Stimulated activated CD8-positive, alpha-beta memory T cell treated with anti-CD3 and anti-CD28 coated beads, Interleukin-7, amount 100 ng/mL, for 48 hours (primary cell): ENCODE measurements around the gene CFTR.

Source experiments
- DNase-seq, 2 donors: peaks; one replicate each; pipeline ENCODE4 v3.0.0-alpha.2; 2020; ENCODE audit warnings: low read depth in 1 of 2; ENCODE audit errors: extremely low read depth in 1 of 2

CFTR gene

DNA sequence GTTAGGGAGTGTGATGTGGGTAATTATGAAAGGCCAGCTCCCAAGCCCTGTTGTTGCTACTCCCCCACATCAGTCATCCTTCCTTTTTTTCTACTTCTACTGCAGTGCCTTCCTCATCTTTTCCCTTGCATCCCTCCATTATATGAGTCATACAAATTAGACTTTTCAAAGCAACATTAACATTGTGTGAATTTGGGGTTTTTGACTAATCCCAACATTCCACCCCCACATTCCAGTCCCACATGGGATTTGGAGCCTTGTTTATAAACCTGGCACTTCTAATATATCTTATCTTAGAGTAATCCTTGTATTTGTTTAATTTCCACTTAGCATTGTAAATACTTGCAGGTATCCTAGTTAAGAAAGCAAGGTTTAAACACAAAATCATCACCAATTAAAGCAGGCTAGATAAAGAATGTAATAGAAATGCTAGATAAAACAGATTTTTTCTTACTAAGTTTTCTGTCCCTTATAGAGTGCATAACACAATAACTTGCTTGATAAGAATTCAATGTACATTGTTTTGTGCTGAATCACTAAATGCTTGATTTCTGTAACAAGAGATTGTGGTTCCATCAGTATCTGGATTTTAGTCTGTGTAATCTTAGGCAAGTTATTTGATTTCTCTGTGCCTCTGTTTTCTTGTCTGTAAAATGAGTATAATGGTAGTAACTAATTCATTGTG is 165.8 kb downstream of the CFTR start:
- no peak for DNase-seq

DNA sequence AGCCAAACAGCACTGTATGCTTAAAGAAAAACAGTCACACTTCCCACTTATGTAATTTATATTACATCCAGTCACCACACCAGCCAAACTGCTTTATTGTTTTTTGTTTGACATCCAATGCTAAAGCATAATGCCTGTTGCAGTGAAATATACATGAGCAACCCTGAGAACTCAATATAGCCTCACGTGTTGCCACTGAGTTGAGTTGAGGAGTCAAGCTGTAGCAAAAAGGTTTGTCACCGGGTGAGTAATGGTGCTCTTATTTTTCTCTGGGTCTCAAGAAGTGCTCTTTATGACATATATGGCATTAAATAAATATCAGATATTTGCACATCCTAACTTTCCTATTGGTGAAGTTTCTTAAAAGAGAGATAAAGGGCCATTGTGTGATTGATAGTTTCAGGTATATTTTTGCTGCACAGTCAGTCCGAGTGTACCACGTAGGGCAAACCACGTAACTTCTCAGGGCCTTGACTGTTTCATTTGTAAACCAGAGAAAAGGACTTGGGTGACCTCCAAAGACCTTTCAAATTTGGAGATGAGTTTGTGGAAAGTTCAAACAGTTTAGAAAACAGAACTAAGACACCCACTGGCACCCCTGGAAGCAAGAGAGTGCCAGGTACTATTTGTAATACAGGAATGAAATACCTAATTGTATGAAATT is 168.5 kb downstream of the CFTR start:
- DNase-seq: no peak

DNA sequence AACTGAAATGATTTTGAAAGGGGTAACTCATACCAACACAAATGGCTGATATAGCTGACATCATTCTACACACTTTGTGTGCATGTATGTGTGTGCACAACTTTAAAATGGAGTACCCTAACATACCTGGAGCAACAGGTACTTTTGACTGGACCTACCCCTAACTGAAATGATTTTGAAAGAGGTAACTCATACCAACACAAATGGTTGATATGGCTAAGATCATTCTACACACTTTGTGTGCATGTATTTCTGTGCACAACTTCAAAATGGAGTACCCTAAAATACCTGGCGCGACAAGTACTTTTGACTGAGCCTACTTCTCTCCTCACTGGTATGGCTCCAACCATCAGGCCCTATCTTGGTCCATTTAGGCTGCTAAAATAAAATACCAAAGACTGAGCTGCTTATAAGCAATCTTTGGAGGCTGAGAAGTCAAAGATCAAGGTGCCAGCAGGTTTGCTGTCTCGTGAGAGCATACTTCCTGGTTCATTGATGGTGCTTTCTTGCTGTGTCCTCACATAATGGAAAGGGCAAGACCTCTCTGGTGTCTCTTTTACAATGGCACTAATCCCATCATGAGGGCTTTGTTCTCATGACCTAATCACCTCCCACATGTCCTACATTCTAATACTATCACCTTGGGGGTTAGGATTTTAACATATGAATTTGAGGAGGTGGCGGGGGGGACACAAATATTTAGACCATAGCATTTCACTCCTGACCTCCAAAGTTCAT is 173.3 kb downstream of the CFTR start:
- no peak for DNase-seq

GRCh38 chr7:117654780-117655179 is 175.0 kb downstream of the CFTR start:
- DNase-seq: no peak

- no peak for DNase-seq
These were observed 177.0 kb downstream of the CFTR start for GRCh38 chr7:117656806-117657205.

- no peak for DNase-seq
These were observed 179.7 kb downstream of the CFTR start for GRCh38 chr7:117659531-117660011.

GRCh38 chr7:117661328-117661727 is 181.5 kb downstream of the CFTR start:
- no peak for DNase-seq

DNA sequence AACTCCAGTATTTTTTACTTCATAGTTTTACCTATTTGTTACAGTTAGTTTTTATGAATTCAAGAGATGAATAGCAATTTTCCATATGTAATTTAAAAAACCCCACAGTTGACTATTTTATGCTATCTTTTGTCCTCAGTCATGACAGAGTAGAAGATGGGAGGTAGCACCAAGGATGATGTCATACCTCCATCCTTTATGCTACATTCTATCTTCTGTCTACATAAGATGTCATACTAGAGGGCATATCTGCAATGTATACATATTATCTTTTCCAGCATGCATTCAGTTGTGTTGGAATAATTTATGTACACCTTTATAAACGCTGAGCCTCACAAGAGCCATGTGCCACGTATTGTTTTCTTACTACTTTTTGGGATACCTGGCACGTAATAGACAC is 184.2 kb downstream of the CFTR start:
- DNase-seq: no peak

DNA sequence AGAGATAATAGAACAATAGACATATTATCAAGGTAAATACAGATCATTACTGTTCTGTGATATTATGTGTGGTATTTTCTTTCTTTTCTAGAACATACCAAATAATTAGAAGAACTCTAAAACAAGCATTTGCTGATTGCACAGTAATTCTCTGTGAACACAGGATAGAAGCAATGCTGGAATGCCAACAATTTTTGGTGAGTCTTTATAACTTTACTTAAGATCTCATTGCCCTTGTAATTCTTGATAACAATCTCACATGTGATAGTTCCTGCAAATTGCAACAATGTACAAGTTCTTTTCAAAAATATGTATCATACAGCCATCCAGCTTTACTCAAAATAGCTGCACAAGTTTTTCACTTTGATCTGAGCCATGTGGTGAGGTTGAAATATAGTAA is 185.5 kb downstream of the CFTR start:
- DNase-seq: no peak

DNA sequence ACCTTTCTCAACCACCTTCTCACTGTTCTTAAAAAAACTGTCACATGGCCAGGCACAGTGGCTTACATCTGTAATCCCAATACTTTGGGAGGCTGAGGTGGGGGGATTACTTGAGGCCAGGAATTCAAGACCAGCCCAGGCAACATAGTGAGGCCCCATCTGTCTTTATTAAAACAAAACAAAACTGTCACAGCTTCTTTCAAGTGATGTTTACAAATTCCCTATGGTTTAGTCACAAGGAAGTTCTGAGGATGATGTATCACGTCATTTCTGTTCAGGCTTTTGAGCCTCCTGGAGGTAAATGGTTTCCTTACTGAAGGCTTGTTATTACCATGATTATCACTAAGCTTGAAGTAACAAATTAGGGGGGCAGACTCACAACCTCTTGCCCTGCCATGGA is 186.2 kb downstream of the CFTR start:
- DNase-seq: no peak

DNA sequence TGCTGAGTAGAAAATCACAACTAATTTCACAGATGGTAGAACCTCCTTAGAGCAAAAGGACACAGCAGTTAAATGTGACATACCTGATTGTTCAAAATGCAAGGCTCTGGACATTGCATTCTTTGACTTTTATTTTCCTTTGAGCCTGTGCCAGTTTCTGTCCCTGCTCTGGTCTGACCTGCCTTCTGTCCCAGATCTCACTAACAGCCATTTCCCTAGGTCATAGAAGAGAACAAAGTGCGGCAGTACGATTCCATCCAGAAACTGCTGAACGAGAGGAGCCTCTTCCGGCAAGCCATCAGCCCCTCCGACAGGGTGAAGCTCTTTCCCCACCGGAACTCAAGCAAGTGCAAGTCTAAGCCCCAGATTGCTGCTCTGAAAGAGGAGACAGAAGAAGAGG is 186.9 kb downstream of the CFTR start:
- DNase-seq: no peak

GRCh38 chr7:117667456-117667855 is 187.6 kb downstream of the CFTR start:
- no peak for DNase-seq

DNA sequence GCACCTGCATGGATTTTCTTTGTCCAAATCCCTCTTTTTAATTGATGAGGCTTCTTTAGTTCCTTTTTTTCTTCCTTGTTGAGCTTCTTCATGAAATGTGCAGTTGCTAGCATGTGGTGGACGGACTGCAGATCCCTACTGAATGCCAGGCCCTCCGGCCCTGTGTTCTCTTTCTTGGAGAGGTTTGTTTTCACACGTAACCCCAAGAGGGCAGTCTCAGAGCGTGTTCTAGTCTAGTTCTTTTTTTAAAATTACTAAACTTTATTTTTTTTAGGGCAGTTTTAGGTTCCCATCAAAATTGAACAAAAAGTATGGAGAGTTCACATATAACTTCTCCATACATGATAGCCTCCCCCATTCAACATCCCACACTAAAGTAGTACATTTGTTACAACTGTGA is 190.0 kb downstream of the CFTR start:
- no peak for DNase-seq

DNA sequence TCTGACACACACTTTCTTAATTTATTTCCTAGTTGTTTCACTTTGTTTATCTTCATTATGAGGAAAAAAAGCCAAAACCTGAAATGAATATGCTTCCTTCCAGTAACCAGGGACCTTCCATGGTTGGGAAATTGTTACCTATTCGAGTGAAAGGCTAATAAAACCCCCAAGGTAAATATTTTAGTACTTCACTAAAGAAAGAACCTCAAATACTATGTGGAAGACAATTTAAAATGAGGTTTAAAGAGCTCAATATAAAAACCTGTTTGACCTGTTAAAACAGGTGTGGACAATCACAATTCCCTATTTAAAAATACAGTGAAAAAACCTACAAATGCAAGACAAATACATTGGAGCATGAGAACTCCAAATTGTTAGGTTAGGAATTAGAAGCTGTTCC is 192.6 kb downstream of the CFTR start:
- DNase-seq: no peak

DNA sequence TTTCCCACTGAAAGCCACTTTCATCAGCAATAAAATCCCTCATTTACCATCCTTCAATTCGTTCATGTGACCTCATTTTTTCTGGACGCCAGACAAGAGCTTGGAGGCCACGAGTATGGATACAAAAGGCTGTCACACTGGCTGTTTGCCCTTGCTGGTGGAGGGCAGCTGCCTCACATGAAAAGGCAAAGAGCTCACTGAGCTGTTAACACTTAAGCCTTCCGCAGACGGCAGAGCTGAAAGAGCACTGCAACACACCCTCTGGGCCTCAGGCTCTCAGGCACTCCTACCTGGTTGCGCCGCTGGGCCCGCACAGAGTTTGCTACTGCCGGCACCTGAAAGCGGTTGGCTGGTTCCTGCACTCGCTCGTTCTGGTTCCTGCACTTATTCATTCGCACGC is 193.5 kb downstream of the CFTR start:
- no peak for DNase-seq

DNA sequence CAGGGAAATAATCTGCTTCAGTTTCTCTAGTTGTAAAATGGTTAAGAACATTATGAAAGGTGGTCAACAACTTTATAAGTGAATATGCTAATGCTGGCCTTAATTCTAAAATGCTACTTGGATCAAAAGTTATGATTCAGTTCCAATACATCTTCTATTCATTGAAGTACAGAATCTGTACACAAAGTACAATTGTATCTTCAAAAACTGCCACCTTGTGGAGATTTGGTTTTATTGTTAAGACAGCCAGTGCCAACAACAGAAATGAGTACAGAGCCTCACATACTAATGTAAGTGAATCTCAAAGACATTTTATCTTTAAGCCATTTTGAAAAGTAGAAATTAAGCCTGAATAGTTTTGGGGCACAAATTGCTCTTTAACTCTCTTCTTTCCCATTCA is 194.0 kb downstream of the CFTR start:
- DNase-seq: no peak

DNA sequence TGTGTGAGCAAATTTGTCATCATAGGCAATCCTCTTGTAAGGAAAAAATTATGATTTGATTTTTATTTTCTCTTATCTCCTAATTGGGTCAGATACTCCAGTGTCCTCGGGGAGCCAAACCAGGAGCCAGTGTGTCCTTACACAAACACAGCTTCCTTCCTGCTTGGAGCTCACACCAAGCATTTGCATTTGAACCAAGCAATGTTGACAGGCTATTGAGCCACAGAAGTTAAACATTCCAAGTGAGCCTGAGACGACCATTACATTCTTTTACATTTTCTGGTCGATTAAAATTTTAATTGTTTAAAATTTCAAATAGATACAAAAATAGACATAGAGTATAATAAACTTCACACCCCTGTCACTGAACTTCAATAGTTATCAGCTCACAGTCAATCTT is 194.8 kb downstream of the CFTR start:
- DNase-seq: no peak

DNA sequence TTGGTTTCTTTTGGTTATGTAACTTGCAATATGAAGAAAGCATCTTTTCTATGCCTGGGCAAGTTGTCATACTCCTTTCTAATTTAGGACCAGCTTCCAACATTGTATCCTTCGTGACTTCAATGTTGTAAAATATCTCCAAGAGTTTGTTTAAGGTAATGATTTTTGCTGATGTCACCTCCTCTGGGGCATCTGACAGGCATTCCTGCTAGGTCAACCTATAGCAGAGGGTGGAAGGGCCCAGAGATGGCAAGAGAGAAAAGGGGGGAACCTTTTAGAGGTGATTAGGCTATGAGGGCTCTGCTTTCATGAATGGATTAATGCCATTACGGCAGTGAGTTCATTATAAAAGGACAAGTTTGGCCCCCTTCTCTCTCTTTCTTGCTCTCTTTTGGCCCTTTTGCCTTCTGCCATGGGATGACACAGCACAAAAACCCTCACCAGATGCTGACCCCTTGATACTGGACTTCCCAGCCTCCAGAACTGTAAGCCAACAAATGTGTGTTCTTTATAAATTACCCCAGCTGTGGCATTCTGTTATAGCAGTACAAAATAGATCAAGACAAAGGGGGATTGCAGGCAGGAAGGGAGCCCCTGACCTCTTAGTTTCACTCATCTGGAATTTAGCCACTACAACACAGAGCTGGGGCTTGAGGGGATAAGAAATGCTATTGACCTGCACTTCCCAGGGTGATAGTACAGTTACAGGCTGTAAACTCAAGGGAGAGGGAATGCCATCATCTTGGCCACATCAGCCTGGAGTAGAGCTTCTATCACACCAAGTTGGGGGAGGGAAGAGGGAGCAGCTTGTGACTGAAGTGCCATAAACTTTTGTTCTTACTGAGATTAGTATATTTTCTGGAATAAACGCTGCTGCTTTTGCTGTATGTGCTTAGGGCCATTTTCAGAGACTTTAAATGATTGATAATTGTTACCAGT is 195.9 kb downstream of the CFTR start:
- no peak for DNase-seq

GRCh38 chr7:117679120-117679519 is 199.3 kb downstream of the CFTR start:
- DNase-seq: no peak

- no peak for DNase-seq
These were observed 203.0 kb downstream of the CFTR start for GRCh38 chr7:117682681-117683385.
